Measurements from ENCODE around the gene ZNF438.
A peak's percentile ranks its signal among the peaks of the same experiment; 100 is the strongest.

ZNF438 gene

DNA sequence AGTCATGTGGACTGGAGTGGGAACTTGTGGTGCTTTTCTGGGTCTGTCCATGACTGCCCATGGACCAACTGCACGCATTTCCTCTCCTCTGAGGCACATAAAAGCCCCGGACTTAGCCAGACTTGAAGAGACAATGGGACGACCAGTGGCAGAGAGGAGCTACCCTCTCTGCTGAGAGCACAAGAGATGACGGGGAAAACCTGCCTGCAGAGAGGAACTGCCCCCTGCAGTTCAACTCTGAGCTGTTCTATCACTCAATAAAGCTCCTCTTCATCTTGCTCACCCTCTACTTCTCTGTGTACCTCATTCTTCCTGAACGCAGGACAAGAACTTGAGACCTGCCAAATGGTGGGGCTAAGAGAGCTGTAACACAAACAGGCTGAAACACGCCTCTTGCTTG, 184.5 kb downstream of the ZNF438 start:
- Histone ChIP-seq H2BK12ac (ENCODE audit: low read length in 2 of 2) (no peak overlapping the region), H3K27me3 (ENCODE audit: control insufficient read depth in 1 of 2, insufficient read depth in 1 of 2, low read length in 2 of 2) (no peaks in the 10 kb centered on the region), H3K18ac (ENCODE audit: low read depth in 1 of 2, low read length in 2 of 2) (no peak overlapping the region), H3K23ac (ENCODE audit: low read length in 2 of 2) (no peak overlapping the region), H3K4me2 (ENCODE audit: low read length, poor library complexity, severe bottlenecking) (no peak overlapping the region), H3K4me3 (ENCODE audit: insufficient read depth in 1 of 2, low read depth in 1 of 2, low read length in 2 of 2) (no peak overlapping the region), H3K4me1 (ENCODE audit: control insufficient read depth, insufficient read depth, low read depth, low read length) (peaks cover 3% of the 10 kb centered on the region), H3K36me3 (ENCODE audit: control insufficient read depth in 1 of 2, insufficient read depth in 2 of 2, low read depth in 1 of 2, low read length in 2 of 2) (peaks cover 18 to 39% of the 10 kb centered on the region in 2 experiments), H2BK120ac (ENCODE audit: low read depth, low read length) (no peak overlapping the region), H3K27ac (ENCODE audit: low read length, poor library complexity, severe bottlenecking) (no peak overlapping the region), H4K91ac (ENCODE audit: low read length) (no peak overlapping the region), H3K4ac (ENCODE audit: low read depth in 1 of 2, low read length in 2 of 2) (no peak overlapping the region), H3K9ac (ENCODE audit: low read length) (no peak overlapping the region), H3K14ac (ENCODE audit: low read length in 2 of 2) (no peak overlapping the region), H2BK5ac (ENCODE audit: low read depth, low read length, poor library complexity, severe bottlenecking) (no peak overlapping the region), H4K8ac (ENCODE audit: low read length) (no peak overlapping the region), H3K9me3 (ENCODE audit: control insufficient read depth, low read length) (no peaks in the 10 kb centered on the region), H2AK5ac (ENCODE audit: low read length, severe bottlenecking) (no peak overlapping the region), H2BK15ac (ENCODE audit: low read depth, poor library complexity, severe bottlenecking) (no peak overlapping the region), H3K79me1 (replicated peaks; ENCODE audit: low read length, poor library complexity, severe bottlenecking) (no peaks in the 10 kb centered on the region), H2AFZ (ENCODE audit: low read depth, low read length) (no peak overlapping the region)
- DNase-seq = no peak
- WGBS = 82% methylated on average over 6 of the region's 6 CpGs

DNA sequence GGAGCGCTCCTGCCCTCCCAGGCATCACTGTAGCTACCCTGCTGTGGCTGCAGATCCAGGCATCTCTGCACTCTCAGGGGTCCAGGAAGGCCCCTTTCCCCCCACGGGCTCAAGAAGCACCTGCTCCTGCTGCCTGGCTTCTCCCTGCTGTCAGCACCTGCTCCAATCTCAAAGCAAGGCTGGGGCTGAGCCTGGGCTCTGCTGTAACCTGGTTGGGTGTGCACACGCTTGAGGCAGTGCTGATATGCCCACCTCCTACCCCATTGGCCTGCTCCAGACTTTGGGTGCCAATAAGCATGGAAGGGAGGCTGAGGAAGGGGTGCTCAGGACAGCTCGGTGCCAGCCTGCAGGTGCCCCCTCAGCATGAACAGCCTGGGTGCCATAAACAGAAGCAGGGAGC, 185.0 kb downstream of the ZNF438 start:
- Histone ChIP-seq H4K8ac (ENCODE audit: low read length) (peak overlapping the region; percentile 19), H3K27ac (ENCODE audit: low read length, poor library complexity, severe bottlenecking) (no peak overlapping the region), H3K4me1 (ENCODE audit: control insufficient read depth, insufficient read depth, low read depth, low read length) (peaks cover 3% of the 10 kb centered on the region), H4K91ac (ENCODE audit: low read length) (no peak overlapping the region), H3K27me3 (ENCODE audit: control insufficient read depth in 1 of 2, insufficient read depth in 1 of 2, low read length in 2 of 2) (no peaks in the 10 kb centered on the region), H3K9me3 (ENCODE audit: control insufficient read depth, low read length) (no peaks in the 10 kb centered on the region), H2AFZ (ENCODE audit: low read depth, low read length) (no peak overlapping the region), H2BK120ac (ENCODE audit: low read depth, low read length) (no peak overlapping the region), H3K9ac (ENCODE audit: low read length) (no peak overlapping the region), H2BK5ac (ENCODE audit: low read depth, low read length, poor library complexity, severe bottlenecking) (no peak overlapping the region), H2AK5ac (ENCODE audit: low read length, severe bottlenecking) (no peak overlapping the region), H3K14ac (ENCODE audit: low read length in 2 of 2) (no peak overlapping the region), H3K4me3 (ENCODE audit: insufficient read depth in 1 of 2, low read depth in 1 of 2, low read length in 2 of 2) (no peak overlapping the region), H3K23ac (ENCODE audit: low read length in 2 of 2) (no peak overlapping the region), H3K4me2 (ENCODE audit: low read length, poor library complexity, severe bottlenecking) (no peak overlapping the region), H3K18ac (ENCODE audit: low read depth in 1 of 2, low read length in 2 of 2) (no peak overlapping the region), H3K79me1 (replicated peaks; ENCODE audit: low read length, poor library complexity, severe bottlenecking) (no peaks in the 10 kb centered on the region), H2BK15ac (ENCODE audit: low read depth, poor library complexity, severe bottlenecking) (no peak overlapping the region), H2BK12ac (ENCODE audit: low read length in 2 of 2) (no peak overlapping the region), H3K4ac (ENCODE audit: low read depth in 1 of 2, low read length in 2 of 2) (no peak overlapping the region), H3K36me3 (ENCODE audit: control insufficient read depth in 1 of 2, insufficient read depth in 2 of 2, low read depth in 1 of 2, low read length in 2 of 2) (peaks cover 18 to 39% of the 10 kb centered on the region in 2 experiments)
- DNase-seq = no peak
- 66% methylated on average over 4 of the region's 4 CpGs for WGBS

DNA sequence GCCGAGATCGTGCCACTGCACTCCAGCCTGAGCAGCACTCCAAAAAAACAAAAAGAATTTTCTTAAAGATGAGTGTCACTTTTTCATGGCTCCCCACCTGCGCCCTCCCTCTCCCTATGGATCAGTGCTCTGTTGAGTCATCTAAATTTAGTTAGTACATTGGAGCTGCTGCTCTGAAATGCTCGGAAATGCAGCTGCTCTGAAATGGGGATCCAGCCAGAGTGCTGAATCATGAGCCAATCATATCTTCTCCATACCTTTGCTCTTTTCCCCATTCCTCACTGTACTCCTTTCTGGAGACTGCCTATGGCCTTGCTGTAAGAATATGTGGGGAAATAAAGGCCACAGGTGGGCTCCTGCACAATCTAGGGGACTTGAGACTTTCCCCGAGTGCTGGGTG, 188.8 kb downstream of the ZNF438 start:
- Histone ChIP-seq H3K4me2 (ENCODE audit: low read length, poor library complexity, severe bottlenecking) (no peak overlapping the region), H4K91ac (ENCODE audit: low read length) (no peak overlapping the region), H3K79me1 (replicated peaks; ENCODE audit: low read length, poor library complexity, severe bottlenecking) (no peaks in the 10 kb centered on the region), H2BK5ac (ENCODE audit: low read depth, low read length, poor library complexity, severe bottlenecking) (no peak overlapping the region), H3K36me3 (ENCODE audit: control insufficient read depth in 1 of 2, insufficient read depth in 2 of 2, low read depth in 1 of 2, low read length in 2 of 2) (peaks cover 10 to 16% of the 10 kb centered on the region in 2 experiments), H2BK120ac (ENCODE audit: low read depth, low read length) (no peak overlapping the region), H3K9me3 (ENCODE audit: control insufficient read depth, low read length) (no peaks in the 10 kb centered on the region), H3K4me3 (ENCODE audit: insufficient read depth in 1 of 2, low read depth in 1 of 2, low read length in 2 of 2) (no peak overlapping the region), H3K27ac (ENCODE audit: low read length, poor library complexity, severe bottlenecking) (no peak overlapping the region), H3K27me3 (ENCODE audit: control insufficient read depth in 1 of 2, insufficient read depth in 1 of 2, low read length in 2 of 2) (no peaks in the 10 kb centered on the region), H2AFZ (ENCODE audit: low read depth, low read length) (no peak overlapping the region), H2BK12ac (ENCODE audit: low read length in 2 of 2) (no peak overlapping the region), H3K4ac (ENCODE audit: low read depth in 1 of 2, low read length in 2 of 2) (no peak overlapping the region), H3K4me1 (ENCODE audit: control insufficient read depth, insufficient read depth, low read depth, low read length) (peaks cover 3% of the 10 kb centered on the region), H4K8ac (ENCODE audit: low read length) (no peak overlapping the region), H3K18ac (ENCODE audit: low read depth in 1 of 2, low read length in 2 of 2) (no peak overlapping the region), H3K23ac (ENCODE audit: low read length in 2 of 2) (no peak overlapping the region), H3K14ac (ENCODE audit: low read length in 2 of 2) (no peak overlapping the region), H2AK5ac (ENCODE audit: low read length, severe bottlenecking) (no peak overlapping the region), H3K9ac (ENCODE audit: low read length) (no peak overlapping the region), H2BK15ac (ENCODE audit: low read depth, poor library complexity, severe bottlenecking) (no peak overlapping the region)
- 98% methylated on average over 4 of the region's 5 CpGs for WGBS
- DNase-seq = no peak

DNA sequence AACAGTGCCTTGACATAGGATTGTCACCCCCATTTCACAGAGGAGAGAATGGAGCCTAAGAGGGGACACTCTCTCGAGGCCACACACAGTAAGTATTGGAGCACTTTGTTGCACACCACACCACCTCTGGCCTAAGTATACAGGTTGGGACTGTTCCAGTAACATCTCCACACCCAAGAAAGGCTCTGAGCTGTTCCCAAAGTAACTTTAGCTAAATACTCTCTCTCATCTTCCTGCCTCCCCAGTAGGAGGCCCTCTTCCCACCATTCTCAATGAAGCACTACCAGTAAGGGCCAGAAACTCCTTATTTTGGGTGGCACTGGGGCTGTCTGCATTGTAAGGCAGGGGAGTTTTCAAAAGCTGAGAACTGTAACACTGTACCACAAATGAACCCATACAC, 189.5 kb downstream of the ZNF438 start:
- no peak overlapping the region for H3K14ac ChIP-seq (ENCODE audit: low read length in 2 of 2)
- H2BK15ac ChIP-seq (ENCODE audit: low read depth, poor library complexity, severe bottlenecking) = no peak overlapping the region
- no peaks in the 10 kb centered on the region for H3K9me3 ChIP-seq (ENCODE audit: control insufficient read depth, low read length)
- peak overlapping the region; percentile 4 to 5 for H3K4ac ChIP-seq (ENCODE audit: low read depth in 1 of 2, low read length in 2 of 2)
- no peak overlapping the region for H3K4me2 ChIP-seq (ENCODE audit: low read length, poor library complexity, severe bottlenecking)
- no peak overlapping the region for H4K8ac ChIP-seq (ENCODE audit: low read length)
- no peaks in the 10 kb centered on the region for H3K27me3 ChIP-seq (ENCODE audit: control insufficient read depth in 1 of 2, insufficient read depth in 1 of 2, low read length in 2 of 2)
- no peak overlapping the region for H4K91ac ChIP-seq (ENCODE audit: low read length)
- H2AFZ ChIP-seq (ENCODE audit: low read depth, low read length) = no peak overlapping the region
- H2BK120ac ChIP-seq (ENCODE audit: low read depth, low read length) = no peak overlapping the region
- no peaks in the 10 kb centered on the region for H3K79me1 ChIP-seq (replicated peaks; ENCODE audit: low read length, poor library complexity, severe bottlenecking)
- H2AK5ac ChIP-seq (ENCODE audit: low read length, severe bottlenecking) = no peak overlapping the region
- peaks cover 3% of the 10 kb centered on the region for H3K4me1 ChIP-seq (ENCODE audit: control insufficient read depth, insufficient read depth, low read depth, low read length)
- H3K27ac ChIP-seq (ENCODE audit: low read length, poor library complexity, severe bottlenecking) = no peak overlapping the region
- 86% methylated on average over 1 of the region's 1 CpG for WGBS
- H3K23ac ChIP-seq (ENCODE audit: low read length in 2 of 2) = no peak overlapping the region
- H3K36me3 ChIP-seq (ENCODE audit: control insufficient read depth in 1 of 2, insufficient read depth in 2 of 2, low read depth in 1 of 2, low read length in 2 of 2) = peaks cover 5 to 10% of the 10 kb centered on the region in 2 experiments
- DNase-seq = no peak
- no peak overlapping the region for H2BK5ac ChIP-seq (ENCODE audit: low read depth, low read length, poor library complexity, severe bottlenecking)
- no peak overlapping the region for H2BK12ac ChIP-seq (ENCODE audit: low read length in 2 of 2)
- H3K9ac ChIP-seq (ENCODE audit: low read length) = no peak overlapping the region
- H3K18ac ChIP-seq (ENCODE audit: low read depth in 1 of 2, low read length in 2 of 2) = no peak overlapping the region
- no peak overlapping the region for H3K4me3 ChIP-seq (ENCODE audit: insufficient read depth in 1 of 2, low read depth in 1 of 2, low read length in 2 of 2)

All from mesenchymal stem cell (in vitro differentiated cells and primary cell).